Brain microvascular endothelial cell (primary cell): ENCODE results near the gene ZNF497.
A peak's percentile ranks its signal among the peaks of the same experiment; 100 is the strongest.
"Not testable (repeated sequence)": the region's sequence is repeated elsewhere in the genome, so short reads cannot be mapped to it uniquely, and the experiment has no call there.

Experiments
- DNase-seq: peaks from one replicate; pipeline ENCODE4 v3.0.0-alpha.2; 2020
- H3K27ac ChIP-seq: fragments of 250-450 bp; sonication (Bioruptor Pico); 2 replicates; pipeline ENCODE4 v1.5.1; 2020; ENCODE audit warnings: mild to moderate bottlenecking, moderate library complexity
- H3K27me3 ChIP-seq: fragments of 250-450 bp; sonication (Bioruptor Pico); replicated peaks from 2 replicates; pipeline ENCODE4 v1.5.1; 2020; ENCODE audit warnings: mild to moderate bottlenecking
- H3K36me3 ChIP-seq: fragments of 250-450 bp; sonication (Bioruptor Pico); replicated peaks from 2 replicates; pipeline ENCODE4 v1.5.1; 2020; ENCODE audit warnings: mild to moderate bottlenecking
- H3K4me3 ChIP-seq: 2 replicates; pipeline ENCODE4 v1.5.1; 2011; ENCODE audit warnings: low read depth, mild to moderate bottlenecking, control low read depth, low read length, moderate library complexity
- CTCF ChIP-seq: IDR thresholded peaks from 2 replicates; pipeline ENCODE4 v1.5.1; 2011; ENCODE audit warnings: low read depth, mild to moderate bottlenecking, moderate library complexity, low read length, control low read depth, inconsistent platforms; ENCODE audit errors: missing control alignments
- in situ Hi-C: cut with HindIII; loops from 2 replicates; pipeline ENCODE4 v1.10.0; 2017; ENCODE audit warnings: low sequenced_read_pairs, low pct_ligation_motif_present

The ZNF497 gene

GRCh38 chr19:58350001-58350861, 12.3 kb downstream of the ZNF497 start:
- H3K27ac ChIP-seq = no peak overlapping the region
- TF ChIP-seq CTCF = no peak
- in situ Hi-C loops = no loop called here
- no peak overlapping the region for H3K4me3 ChIP-seq
- H3K36me3 ChIP-seq = peaks cover 13% of the 10 kb centered on the region
- DNase-seq = no peak
- no peaks in the 10 kb centered on the region for H3K27me3 ChIP-seq

- H3K36me3 ChIP-seq = peaks cover 13% of the 10 kb centered on the region
- in situ Hi-C loops = no loop called here
- H3K4me3 ChIP-seq = no peak overlapping the region
- TF ChIP-seq CTCF = no peak
- H3K27ac ChIP-seq = no peak overlapping the region
- DNase-seq = no peak
- no peaks in the 10 kb centered on the region for H3K27me3 ChIP-seq
These were observed 13.0 kb downstream of the ZNF497 start for GRCh38 chr19:58349590-58349989.

- DNase-seq, in situ Hi-C loops, H3K27me3 ChIP-seq, H3K27ac ChIP-seq: not testable (repeated sequence)
- Histone ChIP-seq H3K4me3 (peak overlapping the region; percentile 69), H3K36me3 (peaks cover 13% of the 10 kb centered on the region)
These were observed 14.5 kb downstream of the ZNF497 start for GRCh38 chr19:58348080-58348479.

GRCh38 chr19:58346961-58347929, 15.3 kb downstream of the ZNF497 start:
- peak overlapping the region; percentile 69 for H3K4me3 ChIP-seq
- no peak for TF ChIP-seq CTCF
- peak overlapping the region; percentile 10 for H3K27ac ChIP-seq
- in situ Hi-C loops = no loop called here
- H3K36me3 ChIP-seq = peaks cover 13% of the 10 kb centered on the region
- peak; percentile 22 for DNase-seq
- H3K27me3 ChIP-seq = no peaks in the 10 kb centered on the region

GRCh38 chr19:58345558-58345957, 17.0 kb downstream of the ZNF497 start:
- DNase-seq = no peak
- H3K27me3 ChIP-seq = no peaks in the 10 kb centered on the region
- H3K4me3 ChIP-seq = no peak overlapping the region
- in situ Hi-C loops = no loop called here
- H3K27ac ChIP-seq = no peak overlapping the region
- peaks cover 6% of the 10 kb centered on the region for H3K36me3 ChIP-seq
- no peak for TF ChIP-seq CTCF
